NCI-H2081 (cell line): ENCODE measurements around the gene CDK16.
A peak's percentile ranks its signal among the peaks of the same experiment; 100 is the strongest.

Experiments used
- DNase-seq, 2 experiments: peaks; one replicate each; lab custom pipeline; 2025; lab: John Stamatoyannopoulos, UW

The CDK16 gene

DNA sequence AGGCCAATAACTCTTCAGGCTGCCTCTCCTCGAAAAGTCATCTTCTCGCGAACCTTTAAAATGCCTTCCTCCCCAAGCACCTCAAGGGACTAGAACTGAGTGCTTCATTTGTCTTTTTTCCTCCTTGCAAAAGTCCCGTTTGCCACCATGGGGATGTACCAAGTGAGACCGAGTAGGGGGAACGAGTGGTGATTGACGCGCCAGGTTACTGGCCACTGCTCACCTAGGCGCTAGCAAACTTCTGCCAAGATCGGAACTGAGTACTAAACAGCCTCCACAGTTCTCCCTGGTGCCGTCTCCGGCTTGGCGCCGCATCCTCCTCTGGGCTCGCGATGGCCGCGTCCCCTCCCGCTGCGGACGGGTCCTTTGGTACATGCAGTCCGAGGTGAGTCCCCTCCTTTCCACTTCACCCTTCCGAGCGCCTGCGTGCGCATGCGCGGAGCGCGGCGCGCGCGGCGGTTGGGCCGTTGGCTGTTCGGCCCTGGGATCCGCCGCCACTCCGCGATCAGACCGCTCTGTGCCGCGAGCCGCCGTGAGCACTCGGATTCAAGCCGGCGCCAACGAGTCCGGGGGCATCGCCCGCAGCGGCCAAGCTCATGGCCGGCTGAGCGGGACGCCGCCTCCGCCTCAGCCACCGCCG, at the start of gene CDK16:
Gene CDK16 (plus strand): TSS at position 402 of the 640 bp plus-strand sequence. CDS start 4,877 bp downstream, outside the sequence.
- peak; percentile 74 to 86 for DNase-seq

- no peak for DNase-seq
Measured at GRCh38 chrX:47169273-47169672, 49.2 kb upstream of the CDK16 start.

- DNase-seq, result no peak
Measured at GRCh38 chrX:47169726-47170515, 48.6 kb upstream of the CDK16 start.

GRCh38 chrX:47170861-47171692, 47.4 kb upstream of the CDK16 start:
- DNase-seq, result no peak

- DNase-seq, result no peak
Measured at GRCh38 chrX:47171996-47172395, 46.5 kb upstream of the CDK16 start.

DNA sequence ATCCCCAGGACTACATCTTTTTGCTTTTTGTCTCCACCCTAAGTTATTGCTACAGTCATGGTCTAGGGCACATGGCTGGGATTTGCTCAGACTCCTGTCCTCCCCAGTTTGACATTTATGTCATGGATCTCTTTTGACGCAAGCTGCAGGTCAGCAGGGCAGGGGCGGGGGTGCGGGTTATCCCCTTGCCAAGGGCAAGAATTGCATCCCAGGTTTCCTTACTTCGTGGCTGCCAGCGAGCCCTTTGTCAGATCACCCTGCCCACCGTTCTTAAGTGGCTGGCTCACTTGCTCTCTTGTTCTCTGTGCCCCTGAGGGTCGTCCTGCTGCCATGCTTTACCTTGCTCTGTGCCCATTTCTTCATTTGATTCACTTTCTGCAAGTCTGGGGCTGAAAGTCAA, 45.9 kb upstream of the CDK16 start:
- DNase-seq, result no peak

DNA sequence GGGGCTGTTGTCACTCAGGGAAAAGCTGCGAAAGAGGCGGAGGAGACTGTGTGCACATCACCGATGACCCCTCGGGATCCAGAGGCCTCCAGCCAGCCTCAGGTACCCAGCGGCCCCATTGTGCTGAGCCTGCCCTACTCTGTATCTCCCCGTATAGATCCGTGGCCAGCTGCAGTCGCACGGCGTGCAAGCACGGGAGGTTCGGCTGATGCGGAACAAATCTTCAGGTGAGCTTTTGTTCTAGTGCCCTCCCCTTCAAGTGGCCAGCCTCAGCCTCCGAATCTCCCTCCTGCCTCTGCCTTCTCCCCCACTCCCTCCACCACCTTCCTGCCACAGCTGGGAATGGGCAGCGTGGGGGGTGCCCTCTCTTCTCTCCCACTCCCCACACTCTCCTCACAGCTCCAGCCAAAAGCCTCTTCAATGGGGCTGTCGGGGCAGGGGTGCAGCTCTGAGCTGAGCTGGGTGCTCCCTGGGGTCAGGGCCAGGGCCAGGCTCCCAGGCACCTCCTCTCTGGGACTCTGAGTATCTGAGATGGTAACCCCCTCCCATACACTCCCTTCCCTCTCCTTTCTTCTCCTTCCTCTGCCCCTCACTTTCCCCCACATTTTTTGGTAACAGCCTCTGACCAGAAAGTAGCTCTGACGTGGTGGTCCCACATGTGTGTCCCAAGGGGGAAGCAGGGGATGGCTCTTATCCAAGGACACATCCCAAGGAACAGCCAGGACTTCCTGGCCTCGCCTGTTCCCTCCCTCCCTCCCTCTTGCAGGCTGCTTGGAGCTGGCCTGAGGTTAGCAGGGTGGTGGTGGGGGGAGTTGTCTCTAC, 45.3 kb upstream of the CDK16 start:
- no peak for DNase-seq

GRCh38 chrX:47174376-47174775, 44.1 kb upstream of the CDK16 start:
- DNase-seq, result no peak

DNA sequence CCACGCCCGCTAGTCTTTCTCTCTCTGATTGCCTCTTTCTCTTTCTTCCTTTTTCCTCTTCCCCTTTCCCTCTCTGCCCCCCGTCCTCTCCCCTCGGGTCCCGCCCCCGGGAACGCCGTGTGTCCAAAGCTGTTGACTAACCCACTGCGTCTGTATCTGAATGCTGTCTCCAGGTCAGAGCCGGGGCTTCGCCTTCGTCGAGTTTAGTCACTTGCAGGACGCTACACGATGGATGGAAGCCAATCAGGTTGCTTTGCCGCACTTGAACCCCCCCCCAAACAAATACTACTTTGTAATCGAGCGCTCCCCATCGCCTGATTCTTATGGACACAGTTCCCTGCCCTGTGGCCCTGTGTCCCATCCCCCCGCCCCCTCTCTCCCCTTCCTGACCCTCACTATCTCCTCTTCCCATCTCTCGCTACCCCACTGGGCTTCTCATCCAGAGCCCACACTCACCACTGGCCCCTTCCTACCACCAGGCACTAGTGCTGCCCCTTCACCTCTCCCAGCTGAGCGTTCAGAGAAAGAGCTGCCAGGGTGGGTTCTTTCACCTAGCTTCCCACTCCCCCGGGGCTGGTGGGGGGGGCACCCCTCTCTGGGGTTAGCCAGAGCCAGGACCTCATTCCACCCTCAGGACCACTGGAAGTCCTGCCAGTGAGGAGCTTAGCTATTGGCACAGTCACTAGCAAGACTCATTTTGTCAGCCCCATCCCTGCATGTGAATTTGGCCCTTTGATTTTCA, 43.5 kb upstream of the CDK16 start:
- no peak for DNase-seq

DNA sequence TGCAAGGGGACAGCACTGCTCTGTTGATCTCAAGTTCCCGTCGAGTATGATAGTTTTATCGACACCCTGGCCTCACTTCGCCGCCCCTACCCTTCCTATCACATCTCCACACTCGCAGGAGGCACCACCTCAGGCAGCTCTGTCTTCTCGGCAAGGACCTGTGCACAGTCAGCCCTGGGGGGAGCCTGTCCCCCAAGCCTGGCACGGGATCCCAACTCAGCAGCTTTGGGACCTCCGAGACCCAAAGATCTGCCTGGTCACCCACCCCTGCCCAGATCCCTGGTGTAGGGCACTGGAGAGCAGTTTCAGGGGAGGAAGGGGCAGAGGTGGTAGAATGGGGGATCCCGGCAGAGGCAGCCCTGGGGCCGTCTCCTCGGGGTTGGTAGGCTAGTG, 42.9 kb upstream of the CDK16 start:
- no peak for DNase-seq

DNA sequence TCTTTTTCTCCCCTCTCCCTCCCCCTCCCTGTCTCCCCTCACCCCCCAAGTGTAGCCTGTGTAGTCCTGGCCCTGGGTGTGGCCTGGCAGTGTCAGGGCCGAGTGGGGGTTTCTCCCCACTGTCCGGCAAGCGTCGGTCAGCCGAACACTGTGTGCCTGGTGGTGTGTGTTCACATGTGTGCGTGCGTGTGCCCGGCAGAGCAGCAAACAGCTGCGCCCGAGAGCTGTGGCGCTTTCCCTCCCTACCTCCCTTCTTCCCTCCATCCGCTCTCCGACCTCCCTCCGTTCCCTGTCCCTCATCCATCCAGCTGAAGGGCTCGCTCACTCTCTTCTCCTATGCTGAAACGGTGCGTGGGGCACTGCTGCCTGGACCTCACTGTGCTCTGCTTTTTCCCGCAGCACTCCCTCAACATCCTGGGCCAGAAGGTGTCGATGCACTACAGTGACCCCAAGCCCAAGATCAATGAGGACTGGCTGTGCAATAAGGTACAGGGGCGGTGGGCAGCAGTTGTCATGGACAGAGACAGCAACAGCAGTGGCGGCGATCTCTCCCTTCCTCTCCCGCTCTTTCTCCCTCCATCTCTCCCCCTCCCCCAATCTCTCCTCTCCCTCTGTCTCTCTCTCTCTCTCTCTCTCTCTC, 42.3 kb upstream of the CDK16 start:
- no peak for DNase-seq

GRCh38 chrX:47177079-47177478, 41.4 kb upstream of the CDK16 start:
- DNase-seq, result no peak

DNA sequence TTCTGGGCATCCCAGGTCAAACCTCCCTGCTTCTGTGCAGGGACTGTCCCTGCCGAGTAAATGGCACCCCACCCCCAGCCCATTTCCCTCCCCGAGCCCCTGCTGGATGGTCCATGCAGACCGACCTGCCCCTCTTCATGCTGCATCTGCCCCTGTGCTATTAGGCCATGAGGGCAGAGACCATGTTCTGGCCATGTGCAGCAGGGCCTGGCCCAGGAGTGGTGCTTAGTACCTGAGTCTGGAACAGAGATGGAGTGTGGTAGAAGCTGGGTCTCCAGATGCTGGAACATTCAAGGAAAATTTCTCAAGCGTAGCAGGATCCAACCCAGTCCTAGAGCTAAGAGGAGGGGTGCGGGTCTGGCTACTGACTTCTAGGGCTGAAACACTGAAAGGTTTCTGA, 40.1 kb upstream of the CDK16 start:
- DNase-seq, result no peak

DNA sequence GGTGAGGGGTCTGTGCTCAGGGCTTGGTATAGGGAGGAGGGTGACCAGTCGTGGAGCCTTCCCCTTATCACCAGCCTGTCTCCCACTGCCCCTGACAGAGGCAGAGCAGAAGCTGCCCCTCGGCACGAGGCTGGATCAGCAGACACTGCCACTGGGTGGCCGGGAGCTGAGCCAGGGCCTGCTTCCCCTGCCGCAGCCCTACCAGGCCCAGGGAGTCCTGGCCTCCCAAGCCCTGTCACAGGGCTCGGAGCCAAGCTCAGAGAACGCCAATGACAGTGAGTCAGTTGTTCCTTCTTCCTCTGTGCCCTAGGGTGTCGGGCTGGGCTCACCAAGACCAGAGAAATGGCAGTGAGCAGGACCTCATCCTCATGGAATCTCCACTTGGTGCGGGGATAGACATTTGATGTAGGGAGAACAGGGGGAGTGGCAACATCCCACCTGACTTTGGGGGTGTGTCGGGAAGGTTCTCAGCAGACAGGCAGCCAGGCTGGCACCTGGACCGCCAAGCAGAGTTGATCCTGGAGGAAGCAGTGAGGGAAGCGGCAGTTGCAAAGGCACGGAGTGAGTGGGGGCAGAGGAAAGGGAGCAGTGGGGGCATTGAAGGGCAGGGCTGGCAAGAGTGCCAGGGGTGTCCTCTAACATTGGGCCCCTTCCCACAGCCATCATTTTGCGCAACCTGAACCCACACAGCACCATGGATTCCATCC, 39.1 kb upstream of the CDK16 start:
- no peak for DNase-seq

DNA sequence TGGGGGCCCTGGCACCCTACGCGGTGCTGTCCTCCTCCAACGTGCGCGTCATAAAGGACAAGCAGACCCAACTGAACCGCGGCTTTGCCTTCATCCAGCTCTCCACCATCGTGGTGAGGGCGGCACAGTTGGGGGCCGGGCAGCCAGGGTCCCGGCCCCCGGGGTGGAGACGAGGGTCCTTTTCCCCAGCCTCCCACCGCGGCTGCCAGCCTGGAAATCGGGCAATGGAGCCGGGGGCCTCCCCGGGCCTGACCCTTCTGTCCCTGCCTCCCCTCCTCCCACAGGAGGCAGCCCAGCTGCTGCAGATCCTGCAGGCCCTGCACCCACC, 38.6 kb upstream of the CDK16 start:
- DNase-seq, result no peak

- DNase-seq, result no peak
Measured at GRCh38 chrX:47180346-47180745, 38.1 kb upstream of the CDK16 start.

DNA sequence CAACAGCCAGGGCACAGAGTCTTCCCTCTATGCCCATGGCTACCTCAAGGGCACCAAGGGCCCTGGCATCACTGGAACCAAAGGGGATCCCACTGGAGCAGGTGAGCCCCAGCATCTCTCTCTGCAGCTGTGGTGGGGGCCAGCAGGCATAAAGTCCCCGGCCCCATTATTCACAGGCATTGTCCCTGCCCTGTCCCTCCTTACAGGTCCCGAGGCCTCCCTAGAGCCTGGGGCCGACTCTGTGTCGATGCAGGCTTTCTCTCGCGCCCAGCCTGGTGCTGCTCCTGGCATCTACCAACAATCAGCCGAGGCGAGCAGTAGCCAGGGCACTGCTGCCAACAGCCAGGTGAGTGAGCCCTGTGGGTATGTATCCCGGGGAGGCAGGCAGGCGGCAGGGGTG, 37.2 kb upstream of the CDK16 start:
- DNase-seq, result no peak

- DNase-seq, result no peak
Measured at GRCh38 chrX:47182106-47182700, 36.3 kb upstream of the CDK16 start.

- no peak for DNase-seq
Measured at GRCh38 chrX:47184486-47184885, 34.0 kb upstream of the CDK16 start.

DNA sequence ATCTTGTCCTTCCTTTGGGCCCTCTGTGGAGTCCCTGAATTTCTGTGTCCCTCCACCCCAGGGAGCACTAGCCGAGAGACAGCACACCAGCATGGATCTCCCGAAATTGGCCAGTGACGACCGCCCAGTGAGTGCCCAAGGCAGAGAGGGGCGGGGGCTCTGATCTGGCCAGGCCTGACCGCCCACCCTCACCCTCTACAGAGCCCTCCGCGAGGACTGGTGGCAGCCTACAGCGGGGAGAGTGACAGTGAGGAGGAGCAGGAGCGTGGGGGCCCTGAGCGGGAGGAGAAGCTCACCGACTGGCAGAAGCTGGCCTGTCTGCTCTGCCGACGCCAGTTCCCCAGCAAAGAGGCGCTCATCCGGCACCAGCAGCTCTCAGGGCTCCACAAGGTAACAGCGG, 33.2 kb upstream of the CDK16 start:
- DNase-seq, result no peak
